HG03045 (cell line): ENCODE results near the gene EYS.
"Not testable (repeated sequence)": the region's sequence is repeated elsewhere in the genome, so short reads cannot be mapped to it uniquely, and the experiment has no call there.

Experiments
- ATAC-seq: cut with Tn5 transposase; IDR thresholded peaks from one replicate; pipeline ENCODE4 v1.9.1; 2021; ENCODE audit warnings: mild to moderate bottlenecking, moderate library complexity; ENCODE audit not compliant: unreplicated experiment

EYS gene

GRCh38 chr6:63789699-63790098 lies 1917.3 kb downstream of the EYS start:
- no peak for ATAC-seq

GRCh38 chr6:63788569-63788968 lies 1918.5 kb downstream of the EYS start:
- no peak for ATAC-seq

GRCh38 chr6:63787021-63787420 lies 1920.0 kb downstream of the EYS start:
- ATAC-seq: no peak

- no peak for ATAC-seq
Measured at GRCh38 chr6:63785006-63785405, 1922.0 kb downstream of the EYS start.

GRCh38 chr6:63783096-63783495 lies 1923.9 kb downstream of the EYS start:
- ATAC-seq: no peak

GRCh38 chr6:63774961-63775360 lies 1932.1 kb downstream of the EYS start:
- no peak for ATAC-seq

- no peak for ATAC-seq
Measured at GRCh38 chr6:63773200-63773599, 1933.8 kb downstream of the EYS start.

- ATAC-seq: no peak
Measured at GRCh38 chr6:63765828-63766227, 1941.2 kb downstream of the EYS start.

GRCh38 chr6:63764318-63764916 lies 1942.6 kb downstream of the EYS start:
- no peak for ATAC-seq

GRCh38 chr6:63760199-63760598 lies 1946.8 kb downstream of the EYS start:
- no peak for ATAC-seq

GRCh38 chr6:63759605-63760105 lies 1947.4 kb downstream of the EYS start:
- ATAC-seq: no peak

GRCh38 chr6:63757826-63758225 lies 1949.2 kb downstream of the EYS start:
- ATAC-seq: no peak

- ATAC-seq: not testable (repeated sequence)
Measured at GRCh38 chr6:63757275-63757674, 1949.8 kb downstream of the EYS start.

- ATAC-seq: no peak
Measured at GRCh38 chr6:63750400-63750799, 1956.6 kb downstream of the EYS start.

- no peak for ATAC-seq
Measured at GRCh38 chr6:63745784-63746183, 1961.2 kb downstream of the EYS start.

GRCh38 chr6:63744810-63745209 lies 1962.2 kb downstream of the EYS start:
- no peak for ATAC-seq

- ATAC-seq: no peak
Measured at GRCh38 chr6:63743691-63744090, 1963.3 kb downstream of the EYS start.

- ATAC-seq: no peak
Measured at GRCh38 chr6:63742060-63742459, 1965.0 kb downstream of the EYS start.

- ATAC-seq: no peak
Measured at GRCh38 chr6:63740709-63741108, 1966.3 kb downstream of the EYS start.

- no peak for ATAC-seq
Measured at GRCh38 chr6:63739094-63739687, 1967.8 kb downstream of the EYS start.

GRCh38 chr6:63738190-63738589 lies 1968.8 kb downstream of the EYS start:
- ATAC-seq: not testable (repeated sequence)

GRCh38 chr6:63734923-63735322 lies 1972.1 kb downstream of the EYS start:
- no peak for ATAC-seq

- ATAC-seq: no peak
Measured at GRCh38 chr6:63732336-63732735, 1974.7 kb downstream of the EYS start.
